SK-MEL-5 (cell line): ENCODE measurements around the gene CC2D2A. TPM values are rescaled to one million over a fixed set of nuclear protein-coding genes. Genes with fewer than 3 reads are reported as not detected.

ENCODE experiments used
- DNase-seq: peaks from one replicate; pipeline ENCODE4 v3.0.0-alpha.2; 2016; ENCODE audit warnings: low read depth, low spot score
- in situ Hi-C: cut with HindIII; loops from 2 replicates; pipeline ENCODE4 v1.10.0; 2016; ENCODE audit warnings: low sequenced_read_pairs, high pct_unique_total_duplicates, low pct_unique_long_range_greater_than_20kb
- polyA plus RNA-seq, 2 experiments: library from polyadenylated mRNA; depleted of rRNA; stranded (reverse); fragments of >200 nt; gene quantifications; 2 replicates each; pipeline ENCODE4 v1.2.3, GENCODE V29; 2015
- total RNA-seq: library from RNA; depleted of rRNA; stranded (reverse); fragments of >200 nt; shearing (Covaris generic); gene quantifications from 2 replicates; pipeline ENCODE4 v1.2.3, GENCODE V29; 2014; rRNA removed

The CC2D2A gene
- 33.2 and 33.5 TPM in 2 replicates for total RNA-seq
- polyA plus RNA-seq (2015; cell fraction: cytosol; rRNA removed) = 32.7 and 34.0 TPM in 2 replicates
- 16.4 and 23.7 TPM in 2 replicates for polyA plus RNA-seq (2015; cell fraction: nucleus; rRNA removed)

- in situ Hi-C loops = no loop called here
- peak; percentile 80 for DNase-seq
Measured at GRCh38 chr4:15469402-15470127, at the start of gene CC2D2A. CC2D2A (plus strand) TSS chr4:15469882; CDS start chr4:15475933, 6,051 bp downstream.

- peak; percentile 95 for DNase-seq
- in situ Hi-C loops = no loop called here
Measured at GRCh38 chr4:15420642-15421041, 49.0 kb upstream of the CC2D2A start.

- in situ Hi-C loops = no loop called here
- DNase-seq = no peak
Measured at GRCh38 chr4:15423285-15423711, 46.4 kb upstream of the CC2D2A start.

- DNase-seq = no peak
- in situ Hi-C loops = no loop called here
Measured at GRCh38 chr4:15425520-15425919, 44.2 kb upstream of the CC2D2A start.

GRCh38 chr4:15427161-15427560, 42.5 kb upstream of the CC2D2A start:
- in situ Hi-C loops = no loop called here
- no peak for DNase-seq

- in situ Hi-C loops = no loop called here
- no peak for DNase-seq
Measured at GRCh38 chr4:15427701-15428100, 42.0 kb upstream of the CC2D2A start, which contains the start of gene C1QTNF7. C1QTNF7 (plus strand) TSS chr4:15428033; CDS start chr4:15435744, 7,711 bp downstream.

- in situ Hi-C loops = no loop called here
- no peak for DNase-seq
Measured at GRCh38 chr4:15428611-15429010, 41.1 kb upstream of the CC2D2A start.

GRCh38 chr4:15434091-15434490, 35.6 kb upstream of the CC2D2A start:
- DNase-seq = no peak
- in situ Hi-C loops = no loop called here

GRCh38 chr4:15434676-15435075, 35.0 kb upstream of the CC2D2A start:
- in situ Hi-C loops = no loop called here
- DNase-seq = no peak

- DNase-seq = no peak
- in situ Hi-C loops = no loop called here
Measured at GRCh38 chr4:15436513-15436912, 33.2 kb upstream of the CC2D2A start.

GRCh38 chr4:15438939-15439524, 30.6 kb upstream of the CC2D2A start:
- in situ Hi-C loops = no loop called here
- DNase-seq = no peak

GRCh38 chr4:15443371-15444160, 26.1 kb upstream of the CC2D2A start:
- DNase-seq = no peak
- in situ Hi-C loops = no loop called here

- DNase-seq = no peak
- in situ Hi-C loops = no loop called here
Measured at GRCh38 chr4:15444276-15444675, 25.4 kb upstream of the CC2D2A start.

- in situ Hi-C loops = no loop called here
- DNase-seq = no peak
Measured at GRCh38 chr4:15444879-15445547, 24.7 kb upstream of the CC2D2A start.

GRCh38 chr4:15451181-15451865, 18.4 kb upstream of the CC2D2A start:
- DNase-seq = no peak
- in situ Hi-C loops = no loop called here

GRCh38 chr4:15451866-15452765, 17.6 kb upstream of the CC2D2A start:
- in situ Hi-C loops = no loop called here
- no peak for DNase-seq
